ENCODE results near the gene RXRA. TPM values are rescaled to one million over a fixed set of nuclear protein-coding genes. Genes with fewer than 3 reads are reported as not detected.
A peak's percentile ranks its signal among the peaks of the same experiment; 100 is the strongest.

The RXRA gene
- 74.6 TPM for polyA plus RNA-seq
- long read RNA-seq, donor 1, transcript RXRA-202 (10 exons, 1,846 nt): major isoform, 13 of 13 reads
- long read RNA-seq, donor 1, partial matches to known transcripts: 0 of 13 reads
- long read RNA-seq, donor 1, other reads (novel, unspliced or antisense): 0 of 13 reads
- long read RNA-seq, donor 2, transcript RXRA-202 (10 exons, 1,846 nt): major isoform, 7 of 13 reads
- long read RNA-seq, donor 2, partial matches to known transcripts: 6 of 13 reads
- long read RNA-seq, donor 2, other reads (novel, unspliced or antisense): 0 of 13 reads
- long read RNA-seq, donor 3: 0 reads
- long read RNA-seq, donor 4, partial matches to known transcripts: 8 of 9 reads
- long read RNA-seq, donor 4, other reads (novel, unspliced or antisense): 0 of 9 reads
- long read RNA-seq, donor 5, transcript RXRA-202 (10 exons, 1,846 nt): major isoform, 6 of 6 reads
- long read RNA-seq, donor 5, partial matches to known transcripts: 0 of 6 reads
- long read RNA-seq, donor 5, other reads (novel, unspliced or antisense): 0 of 6 reads
- long read RNA-seq, donor 6, transcript RXRA-202 (10 exons, 1,846 nt): major isoform, 7 of 23 reads
- long read RNA-seq, donor 6, partial matches to known transcripts: 16 of 23 reads
- long read RNA-seq, donor 6, other reads (novel, unspliced or antisense): 0 of 23 reads
- long read RNA-seq, donor 7, partial matches to known transcripts: 0 of 1 reads
- long read RNA-seq, donor 7, other reads (novel, unspliced or antisense): 0 of 1 reads
- long read RNA-seq, donor 8, transcript RXRA-202 (10 exons, 1,846 nt): major isoform, 7 of 7 reads
- long read RNA-seq, donor 8, partial matches to known transcripts: 0 of 7 reads
- long read RNA-seq, donor 8, other reads (novel, unspliced or antisense): 0 of 7 reads
- long read RNA-seq, donor 9, partial matches to known transcripts: 0 of 3 reads
- long read RNA-seq, donor 9, other reads (novel, unspliced or antisense): 0 of 3 reads
- long read RNA-seq, donor 10, transcript RXRA-202 (10 exons, 1,846 nt): major isoform, 7 of 18 reads
- long read RNA-seq, donor 10, partial matches to known transcripts: 11 of 18 reads
- long read RNA-seq, donor 10, other reads (novel, unspliced or antisense): 0 of 18 reads
- long read RNA-seq, donor 11, partial matches to known transcripts: 52 of 55 reads
- long read RNA-seq, donor 11, other reads (novel, unspliced or antisense): 0 of 55 reads

DNA sequence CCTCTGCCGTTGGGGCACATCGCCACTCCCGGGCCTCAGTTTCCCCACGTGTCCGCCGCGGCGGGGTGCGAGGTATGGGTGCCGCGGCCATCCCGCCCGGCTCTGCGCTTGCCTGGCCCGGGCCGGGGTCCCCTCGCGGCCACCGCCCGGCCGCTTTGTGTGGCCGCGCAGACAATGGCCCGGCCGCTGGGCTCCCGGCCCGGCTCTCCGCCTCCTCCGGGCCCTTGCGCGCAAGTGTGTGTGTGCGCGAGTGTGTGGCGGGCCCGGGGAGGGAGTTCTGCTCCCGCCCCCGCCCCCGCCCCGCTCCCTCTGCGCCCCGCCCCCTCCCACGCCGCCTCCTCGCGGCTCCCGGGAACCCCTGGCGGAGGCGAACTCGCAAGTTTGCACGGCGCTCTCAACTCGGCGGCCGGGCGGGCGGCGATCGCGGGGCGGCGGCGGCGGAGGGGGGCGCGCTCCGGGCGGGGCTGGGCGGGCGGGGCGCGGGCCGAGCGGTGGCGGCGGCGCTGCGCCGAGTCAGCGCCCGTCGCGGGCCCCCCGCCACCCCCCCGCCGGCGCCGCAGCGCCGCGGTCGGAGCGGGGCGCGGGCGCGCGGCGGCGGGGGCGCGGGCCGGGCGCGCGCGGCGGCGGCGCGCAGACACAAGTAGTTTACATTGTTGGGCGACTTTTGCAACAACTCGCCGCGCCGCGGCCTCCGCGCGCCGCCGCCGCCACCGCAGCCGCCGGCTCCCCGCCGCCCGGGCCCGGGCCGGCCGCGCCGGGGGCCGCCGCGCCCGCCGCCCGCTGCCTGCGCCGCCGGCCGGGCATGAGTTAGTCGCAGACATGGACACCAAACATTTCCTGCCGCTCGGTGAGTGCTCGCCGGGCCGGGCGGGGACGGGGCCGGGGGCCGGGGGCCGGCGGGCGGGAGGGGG is at the start of gene RXRA:
TSS of gene RXRA (plus strand) at position 643 of the 911 bp plus-strand sequence. CDS start at position 820, 177 bp downstream.
- no peaks in the 10 kb centered on the region for H3K27me3 ChIP-seq (ENCODE audit: control insufficient read depth, insufficient read depth, low read length)
- H3K36me3 ChIP-seq (ENCODE audit: control insufficient read depth, insufficient read depth, low read length): no peaks in the 10 kb centered on the region
- peak within 1 kb of the TSS; percentile 93 for H3K4me3 ChIP-seq (ENCODE audit: low read length)
- H3K27ac ChIP-seq (ENCODE audit: low read length): peak within 1 kb of the TSS; percentile 97
- WGBS (ENCODE audit: insufficient coverage, low lambda C conversion rate): no CpG with 5 or more reads among the region's 156 CpGs
- peaks cover 49% of the 10 kb centered on the region for H3K4me1 ChIP-seq (ENCODE audit: control insufficient read depth, insufficient read depth, low read length)
- H3K9me3 ChIP-seq (ENCODE audit: control insufficient read depth, low read depth, low read length): peaks cover 2% of the 10 kb centered on the region
- peak; percentile 80 to 86 for DNase-seq

DNA sequence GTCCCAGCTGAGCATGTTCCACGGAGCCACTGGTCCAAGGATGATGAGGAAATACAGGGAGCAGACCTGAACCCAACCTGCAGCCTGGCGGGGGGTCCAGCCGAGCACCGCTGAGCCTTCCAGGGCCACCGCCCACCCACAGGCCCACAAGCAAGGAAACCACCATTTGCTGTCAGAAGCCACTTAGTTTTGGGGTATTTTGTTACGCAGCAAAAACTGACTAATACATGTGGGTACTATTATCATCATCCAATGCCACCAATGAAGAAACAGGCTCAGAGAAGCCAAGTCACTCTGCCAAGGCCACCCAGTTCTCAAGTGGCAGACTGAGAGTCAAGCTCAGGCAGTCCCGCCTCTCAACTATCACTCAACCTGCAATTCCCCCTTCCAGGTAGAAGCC is 48.0 kb upstream of the RXRA start:
- peaks cover 4% of the 10 kb centered on the region for H3K9me3 ChIP-seq (ENCODE audit: control insufficient read depth, low read depth, low read length)
- H3K27me3 ChIP-seq (ENCODE audit: control insufficient read depth, insufficient read depth, low read length): no peaks in the 10 kb centered on the region
- no peak overlapping the region for H3K4me3 ChIP-seq (ENCODE audit: low read length)
- WGBS (ENCODE audit: insufficient coverage, low lambda C conversion rate): no CpG with 5 or more reads among the region's 7 CpGs
- peaks cover 8% of the 10 kb centered on the region for H3K4me1 ChIP-seq (ENCODE audit: control insufficient read depth, insufficient read depth, low read length)
- no peaks in the 10 kb centered on the region for H3K36me3 ChIP-seq (ENCODE audit: control insufficient read depth, insufficient read depth, low read length)
- no peak for DNase-seq
- no peak overlapping the region for H3K27ac ChIP-seq (ENCODE audit: low read length)

DNA sequence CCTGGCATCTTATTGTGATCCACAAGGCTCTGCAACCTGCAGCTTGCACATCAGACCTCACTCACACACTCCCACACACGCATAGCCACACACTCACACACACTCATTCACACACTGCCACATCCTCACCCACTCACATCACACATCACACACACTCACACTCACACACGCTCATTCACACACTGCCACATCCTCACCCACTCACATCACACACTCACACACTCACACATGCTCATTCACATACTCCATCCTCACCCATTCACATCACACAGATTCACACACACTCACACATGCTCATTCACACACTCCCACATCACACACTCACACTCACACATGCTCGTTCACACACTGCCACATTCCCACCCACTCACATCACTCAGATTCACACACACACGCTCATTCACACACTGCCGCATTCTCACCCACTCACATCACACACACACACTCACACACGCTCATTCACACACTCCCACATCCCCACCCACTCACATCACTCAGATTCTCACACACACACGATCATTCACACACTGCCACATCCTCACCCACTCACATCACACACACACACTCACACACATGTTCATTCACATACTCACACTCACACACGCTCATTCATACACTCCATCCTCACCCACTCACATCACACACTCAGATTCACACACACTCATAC is 47.1 kb upstream of the RXRA start:
- H3K9me3 ChIP-seq (ENCODE audit: control insufficient read depth, low read depth, low read length): peaks cover 4% of the 10 kb centered on the region
- H3K27me3 ChIP-seq (ENCODE audit: control insufficient read depth, insufficient read depth, low read length): no peaks in the 10 kb centered on the region
- no peak for DNase-seq
- H3K4me1 ChIP-seq (ENCODE audit: control insufficient read depth, insufficient read depth, low read length): peaks cover 8% of the 10 kb centered on the region
- no peaks in the 10 kb centered on the region for H3K36me3 ChIP-seq (ENCODE audit: control insufficient read depth, insufficient read depth, low read length)
- WGBS (ENCODE audit: insufficient coverage, low lambda C conversion rate): 85% methylated on average over 6 of the region's 8 CpGs
- no peak overlapping the region for H3K4me3 ChIP-seq (ENCODE audit: low read length)
- H3K27ac ChIP-seq (ENCODE audit: low read length): no peak overlapping the region

DNA sequence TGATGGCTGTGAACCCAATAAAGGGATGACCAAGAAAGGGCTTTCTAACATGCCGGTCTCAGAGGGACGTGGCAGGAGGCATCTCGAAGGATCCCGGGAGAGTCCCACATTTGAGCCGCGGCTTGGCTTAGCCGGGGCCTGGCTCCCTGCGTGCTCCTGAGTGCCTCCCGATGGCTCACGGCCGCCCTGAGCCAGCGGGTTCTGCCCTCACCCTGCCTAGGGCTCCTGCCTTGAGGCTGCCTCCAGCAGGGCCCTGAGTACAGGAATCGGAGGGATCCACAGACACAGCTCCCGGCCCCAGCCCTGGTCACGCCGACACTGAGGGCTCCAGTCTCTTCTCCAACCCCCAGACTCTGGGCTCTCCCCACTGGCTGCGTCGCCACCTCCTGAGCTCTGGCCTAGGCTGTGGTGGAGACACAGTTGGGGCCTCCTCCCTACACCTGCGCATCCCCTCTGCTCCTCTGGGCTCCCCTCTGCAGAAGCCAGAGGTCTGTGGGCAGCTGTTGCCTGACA is 44.1 kb upstream of the RXRA start:
- no CpG with 5 or more reads among the region's 19 CpGs for WGBS (ENCODE audit: insufficient coverage, low lambda C conversion rate)
- Histone ChIP-seq H3K36me3 (ENCODE audit: control insufficient read depth, insufficient read depth, low read length) (no peaks in the 10 kb centered on the region), H3K4me3 (ENCODE audit: low read length) (no peak overlapping the region), H3K9me3 (ENCODE audit: control insufficient read depth, low read depth, low read length) (peaks cover 4% of the 10 kb centered on the region), H3K27me3 (ENCODE audit: control insufficient read depth, insufficient read depth, low read length) (no peaks in the 10 kb centered on the region), H3K27ac (ENCODE audit: low read length) (no peak overlapping the region), H3K4me1 (ENCODE audit: control insufficient read depth, insufficient read depth, low read length) (no peaks in the 10 kb centered on the region)
- no peak for DNase-seq

DNA sequence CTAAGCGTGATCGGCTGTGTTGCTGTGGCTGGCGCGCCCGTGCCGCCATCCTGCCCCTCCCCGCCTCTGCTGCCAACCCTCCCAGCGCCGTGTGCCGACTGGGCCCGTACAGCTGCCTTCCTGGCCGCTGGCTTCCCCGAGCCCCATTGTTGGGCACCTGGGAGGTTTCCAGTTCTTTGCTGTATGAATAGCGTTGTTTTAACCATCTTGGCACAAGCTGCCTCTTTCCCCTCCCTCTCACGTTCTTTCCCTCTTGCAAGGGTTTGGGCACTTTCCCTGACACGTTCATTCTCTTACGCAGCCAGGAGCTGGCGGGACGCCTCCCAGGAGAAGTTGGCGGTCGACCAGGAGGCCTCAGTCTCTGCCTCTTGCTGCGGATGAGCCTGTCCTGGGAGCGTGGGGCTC is 43.1 kb upstream of the RXRA start:
- no peaks in the 10 kb centered on the region for H3K36me3 ChIP-seq (ENCODE audit: control insufficient read depth, insufficient read depth, low read length)
- no peak overlapping the region for H3K4me3 ChIP-seq (ENCODE audit: low read length)
- H3K4me1 ChIP-seq (ENCODE audit: control insufficient read depth, insufficient read depth, low read length): no peaks in the 10 kb centered on the region
- peak; percentile 29 to 45 for DNase-seq
- WGBS (ENCODE audit: insufficient coverage, low lambda C conversion rate): no CpG with 5 or more reads among the region's 23 CpGs
- H3K27me3 ChIP-seq (ENCODE audit: control insufficient read depth, insufficient read depth, low read length): no peaks in the 10 kb centered on the region
- H3K9me3 ChIP-seq (ENCODE audit: control insufficient read depth, low read depth, low read length): peaks cover 2% of the 10 kb centered on the region
- no peak overlapping the region for H3K27ac ChIP-seq (ENCODE audit: low read length)

DNA sequence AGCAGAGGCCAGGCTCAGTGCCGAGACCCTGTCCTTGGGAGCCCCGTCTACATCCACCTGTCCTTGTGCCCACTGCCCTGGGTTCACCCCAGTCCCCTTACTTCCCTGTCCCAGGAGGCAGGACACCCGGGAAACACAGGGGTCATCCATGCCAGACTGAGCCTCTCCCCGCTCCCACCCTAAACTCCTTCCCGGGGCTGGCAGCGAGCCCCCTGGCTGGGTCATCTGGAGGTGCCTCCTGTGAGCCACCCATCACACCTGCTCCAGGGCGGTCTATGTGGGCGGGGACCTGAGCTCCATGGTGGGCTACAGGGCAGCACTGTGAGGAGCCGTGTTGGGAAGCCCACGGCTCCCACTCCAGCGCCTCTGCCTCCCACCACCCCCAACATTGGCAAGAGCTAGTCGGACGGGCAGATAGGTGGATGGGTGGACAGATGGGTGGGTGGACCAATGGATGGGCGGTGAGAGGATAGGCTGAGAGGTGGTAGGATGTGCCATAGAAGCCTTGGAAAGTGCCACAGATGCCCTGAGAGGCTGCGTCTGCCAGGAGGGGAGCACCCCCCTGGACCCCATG is 42.5 kb upstream of the RXRA start:
- DNase-seq: no peak
- Histone ChIP-seq H3K9me3 (ENCODE audit: control insufficient read depth, low read depth, low read length) (no peaks in the 10 kb centered on the region), H3K27me3 (ENCODE audit: control insufficient read depth, insufficient read depth, low read length) (no peaks in the 10 kb centered on the region), H3K36me3 (ENCODE audit: control insufficient read depth, insufficient read depth, low read length) (no peaks in the 10 kb centered on the region), H3K4me3 (ENCODE audit: low read length) (no peak overlapping the region), H3K4me1 (ENCODE audit: control insufficient read depth, insufficient read depth, low read length) (no peaks in the 10 kb centered on the region), H3K27ac (ENCODE audit: low read length) (no peak overlapping the region)
- WGBS (ENCODE audit: insufficient coverage, low lambda C conversion rate): no CpG with 5 or more reads among the region's 15 CpGs

DNA sequence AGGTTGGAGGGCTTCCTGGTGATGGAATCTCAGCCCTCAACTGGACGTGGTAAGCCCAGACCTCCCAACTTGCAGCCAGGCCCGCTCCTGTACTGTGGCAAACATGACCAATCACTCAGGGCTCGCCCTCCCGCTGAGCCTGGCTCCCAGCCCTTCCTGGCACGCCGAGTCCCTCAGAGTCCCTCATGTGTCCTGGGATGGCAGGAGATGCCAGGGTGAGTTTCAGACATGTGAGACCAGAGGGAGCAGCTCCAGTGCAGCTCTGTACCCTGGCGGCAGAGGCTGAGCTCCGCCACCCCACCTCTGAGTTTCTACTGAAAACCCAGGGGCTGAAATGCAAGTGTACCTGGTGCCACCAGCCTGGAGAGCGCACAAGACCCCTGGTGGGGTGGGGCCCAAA is 42.0 kb upstream of the RXRA start:
- Histone ChIP-seq H3K9me3 (ENCODE audit: control insufficient read depth, low read depth, low read length) (no peaks in the 10 kb centered on the region), H3K4me1 (ENCODE audit: control insufficient read depth, insufficient read depth, low read length) (no peaks in the 10 kb centered on the region), H3K27ac (ENCODE audit: low read length) (no peak overlapping the region), H3K27me3 (ENCODE audit: control insufficient read depth, insufficient read depth, low read length) (no peaks in the 10 kb centered on the region), H3K4me3 (ENCODE audit: low read length) (no peak overlapping the region), H3K36me3 (ENCODE audit: control insufficient read depth, insufficient read depth, low read length) (no peaks in the 10 kb centered on the region)
- WGBS (ENCODE audit: insufficient coverage, low lambda C conversion rate): no CpG with 5 or more reads among the region's 9 CpGs
- no peak for DNase-seq

DNA sequence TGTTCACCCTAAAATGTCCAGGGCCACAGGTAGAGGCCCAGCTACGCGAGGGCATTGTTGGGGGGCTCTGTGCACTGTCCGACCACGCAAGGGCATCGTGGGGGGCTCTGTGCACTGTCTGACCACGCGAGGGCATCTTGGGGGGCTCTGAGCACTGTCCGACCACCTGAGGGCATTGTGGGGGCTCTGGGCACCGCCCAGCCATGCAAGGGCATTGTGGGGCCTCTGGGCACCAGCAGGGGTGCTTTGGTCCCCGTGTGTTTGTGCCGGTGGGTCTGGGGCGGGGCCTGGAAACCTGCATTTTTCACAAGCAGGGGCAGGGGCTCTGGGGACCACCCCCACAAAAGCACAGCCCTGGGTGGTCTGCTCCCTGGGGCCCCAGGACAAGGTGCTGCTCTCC is 41.5 kb upstream of the RXRA start:
- Histone ChIP-seq H3K36me3 (ENCODE audit: control insufficient read depth, insufficient read depth, low read length) (no peaks in the 10 kb centered on the region), H3K9me3 (ENCODE audit: control insufficient read depth, low read depth, low read length) (no peaks in the 10 kb centered on the region), H3K27me3 (ENCODE audit: control insufficient read depth, insufficient read depth, low read length) (no peaks in the 10 kb centered on the region), H3K4me1 (ENCODE audit: control insufficient read depth, insufficient read depth, low read length) (no peaks in the 10 kb centered on the region), H3K4me3 (ENCODE audit: low read length) (no peak overlapping the region), H3K27ac (ENCODE audit: low read length) (no peak overlapping the region)
- no CpG with 5 or more reads among the region's 12 CpGs for WGBS (ENCODE audit: insufficient coverage, low lambda C conversion rate)
- no peak for DNase-seq

Data from large intestine (tissue), 12 donors.